Measurements from ENCODE around the gene CEP68.
A peak's percentile ranks its signal among the peaks of the same experiment; 100 is the strongest.
"Not testable (repeated sequence)": the region's sequence is repeated elsewhere in the genome, so short reads cannot be mapped to it uniquely, and the experiment has no call there.

CEP68 gene, protein sequence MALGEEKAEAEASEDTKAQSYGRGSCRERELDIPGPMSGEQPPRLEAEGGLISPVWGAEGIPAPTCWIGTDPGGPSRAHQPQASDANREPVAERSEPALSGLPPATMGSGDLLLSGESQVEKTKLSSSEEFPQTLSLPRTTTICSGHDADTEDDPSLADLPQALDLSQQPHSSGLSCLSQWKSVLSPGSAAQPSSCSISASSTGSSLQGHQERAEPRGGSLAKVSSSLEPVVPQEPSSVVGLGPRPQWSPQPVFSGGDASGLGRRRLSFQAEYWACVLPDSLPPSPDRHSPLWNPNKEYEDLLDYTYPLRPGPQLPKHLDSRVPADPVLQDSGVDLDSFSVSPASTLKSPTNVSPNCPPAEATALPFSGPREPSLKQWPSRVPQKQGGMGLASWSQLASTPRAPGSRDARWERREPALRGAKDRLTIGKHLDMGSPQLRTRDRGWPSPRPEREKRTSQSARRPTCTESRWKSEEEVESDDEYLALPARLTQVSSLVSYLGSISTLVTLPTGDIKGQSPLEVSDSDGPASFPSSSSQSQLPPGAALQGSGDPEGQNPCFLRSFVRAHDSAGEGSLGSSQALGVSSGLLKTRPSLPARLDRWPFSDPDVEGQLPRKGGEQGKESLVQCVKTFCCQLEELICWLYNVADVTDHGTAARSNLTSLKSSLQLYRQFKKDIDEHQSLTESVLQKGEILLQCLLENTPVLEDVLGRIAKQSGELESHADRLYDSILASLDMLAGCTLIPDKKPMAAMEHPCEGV

GRCh38 chr2:65056215-65057053 is at the start of gene CEP68:
CEP68 (plus strand) TSS chr2:65056416; CDS start chr2:65069445, 13,029 bp downstream.
- peak; percentile 94 for DNase-seq

- DNase-seq = no peak
Measured at GRCh38 chr2:65013776-65014175, 42.4 kb upstream of the CEP68 start.

GRCh38 chr2:65015731-65016130 is 40.5 kb upstream of the CEP68 start:
- DNase-seq = no peak

- DNase-seq = no peak
Measured at GRCh38 chr2:65016789-65017188, 39.4 kb upstream of the CEP68 start.

- no peak for DNase-seq
Measured at GRCh38 chr2:65017335-65017734, 38.9 kb upstream of the CEP68 start.

DNA sequence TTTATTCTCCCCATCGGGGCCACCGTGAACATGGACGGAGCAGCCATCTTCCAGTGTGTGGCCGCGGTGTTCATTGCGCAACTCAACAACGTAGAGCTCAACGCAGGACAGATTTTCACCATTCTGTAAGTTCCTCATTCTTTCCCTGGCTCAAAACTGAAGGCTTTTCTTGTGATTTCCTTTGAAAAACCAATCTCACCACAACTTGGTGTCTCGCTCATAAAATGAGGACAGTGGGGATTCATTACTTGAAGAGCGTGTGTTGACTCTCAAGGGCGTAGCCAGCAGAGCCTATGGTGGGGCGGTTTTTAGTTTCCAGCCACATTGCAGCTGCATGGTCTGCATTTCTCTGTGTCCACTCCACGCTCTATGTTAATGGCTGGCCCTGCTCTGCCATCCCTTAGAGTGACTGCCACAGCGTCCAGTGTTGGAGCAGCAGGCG is 38.1 kb upstream of the CEP68 start:
- DNase-seq = no peak

- no peak for DNase-seq
Measured at GRCh38 chr2:65019010-65019409, 37.2 kb upstream of the CEP68 start.

DNA sequence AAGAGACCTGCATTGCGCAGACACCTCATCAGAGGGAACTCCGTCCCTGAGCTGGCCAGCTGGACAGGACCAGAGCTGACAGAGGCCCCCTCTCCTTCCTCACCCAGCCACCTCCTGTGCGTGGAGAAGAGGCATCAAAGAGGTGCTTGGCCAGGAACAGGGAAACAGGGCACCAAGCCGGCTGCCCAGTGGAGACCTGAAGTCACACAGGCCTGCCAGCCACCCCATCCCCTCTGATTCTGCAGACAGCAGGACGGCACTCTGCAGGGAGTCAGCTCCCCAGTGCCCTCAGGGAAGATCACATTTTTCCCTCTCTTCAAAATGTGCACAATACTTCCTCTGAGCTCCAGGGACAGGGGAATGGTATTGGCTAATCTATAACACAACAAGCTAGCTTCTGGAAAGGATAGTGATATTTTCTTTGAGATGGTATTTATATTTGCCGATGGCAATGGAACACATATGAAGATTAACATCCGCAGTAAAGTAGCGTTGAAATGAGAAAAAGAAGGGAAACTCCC is 36.5 kb upstream of the CEP68 start:
- no peak for DNase-seq

DNA sequence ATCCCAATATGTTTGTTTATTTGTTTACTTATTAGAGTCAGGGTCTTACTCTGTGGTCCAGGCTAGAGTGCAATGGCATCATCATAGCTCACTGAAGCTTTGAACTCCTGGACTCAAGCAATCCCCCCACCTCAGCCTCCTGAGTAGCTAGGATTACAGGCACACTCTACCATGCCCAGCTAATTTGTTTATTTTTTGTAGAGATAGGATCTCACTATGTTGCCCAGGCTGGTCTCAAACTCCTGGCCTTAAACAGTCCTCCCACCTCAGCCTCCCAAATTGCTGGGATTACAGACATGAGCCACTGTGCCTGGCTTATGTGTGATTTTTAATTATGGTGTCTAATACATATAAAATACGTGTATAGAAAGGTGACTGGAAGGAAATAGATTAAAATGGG is 36.0 kb upstream of the CEP68 start:
- DNase-seq = not testable (repeated sequence)

DNA sequence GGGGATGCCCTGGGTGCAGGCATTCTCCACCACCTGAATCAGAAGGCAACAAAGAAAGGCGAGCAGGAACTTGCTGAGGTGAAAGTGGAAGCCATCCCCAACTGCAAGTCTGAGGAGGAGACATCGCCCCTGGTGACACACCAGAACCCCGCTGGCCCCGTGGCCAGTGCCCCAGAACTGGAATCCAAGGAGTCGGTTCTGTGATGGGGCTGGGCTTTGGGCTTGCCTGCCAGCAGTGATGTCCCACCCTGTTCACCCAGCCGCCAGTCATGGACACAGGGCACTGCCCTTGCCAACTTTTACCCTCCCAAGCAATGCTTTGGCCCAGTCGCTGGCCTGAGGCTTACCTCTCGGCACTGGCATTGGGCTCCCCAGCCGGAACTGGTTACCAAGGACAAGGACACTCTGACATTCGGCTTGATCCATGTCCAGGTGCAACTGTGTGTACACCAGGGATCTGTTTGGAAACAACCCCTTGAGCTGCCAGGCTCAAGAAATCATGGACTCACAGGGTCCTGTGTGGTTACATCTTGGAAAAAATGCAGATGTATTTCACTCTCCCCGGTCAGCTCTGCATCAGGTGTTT is 35.2 kb upstream of the CEP68 start:
- no peak for DNase-seq

DNA sequence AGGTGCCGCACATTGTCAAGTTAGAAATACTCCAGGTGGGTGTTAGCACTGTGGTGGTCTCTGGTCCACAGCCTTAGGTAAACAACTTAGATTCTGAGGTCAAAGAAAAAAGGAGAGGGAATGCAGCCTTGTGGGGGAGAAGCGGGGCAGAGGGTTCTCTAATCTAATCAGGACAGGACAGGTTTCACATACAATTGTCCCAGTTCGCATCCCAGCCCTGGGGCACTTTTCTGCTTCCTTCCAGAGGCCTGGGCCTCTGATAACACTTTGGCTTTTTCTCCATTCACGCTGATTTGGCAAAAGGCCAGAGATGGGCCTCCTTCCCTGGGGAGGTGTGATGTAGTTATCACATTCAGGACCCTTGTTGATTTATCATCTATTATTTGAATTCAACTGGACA is 34.5 kb upstream of the CEP68 start:
- no peak for DNase-seq

DNA sequence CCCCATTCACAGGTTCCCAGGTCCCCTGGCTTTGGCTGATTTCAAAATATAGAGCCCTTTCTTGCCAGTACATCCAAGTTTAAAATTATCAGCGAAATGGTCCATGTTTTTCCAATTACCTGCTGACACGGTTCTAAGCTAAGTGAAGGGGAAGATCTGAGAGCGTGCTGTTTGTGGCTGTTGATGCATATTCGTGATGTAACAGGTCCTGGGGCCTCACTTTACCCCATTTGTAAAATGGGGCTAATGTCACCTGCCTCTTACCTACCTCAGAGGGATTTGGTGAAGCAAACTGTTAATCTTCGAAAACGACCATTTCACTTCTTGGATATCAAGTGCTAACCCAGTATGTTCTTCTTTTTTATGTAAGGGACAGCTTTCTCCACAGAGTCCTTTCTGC is 34.0 kb upstream of the CEP68 start:
- no peak for DNase-seq

- no peak for DNase-seq
Measured at GRCh38 chr2:65023742-65024141, 32.5 kb upstream of the CEP68 start.

DNA sequence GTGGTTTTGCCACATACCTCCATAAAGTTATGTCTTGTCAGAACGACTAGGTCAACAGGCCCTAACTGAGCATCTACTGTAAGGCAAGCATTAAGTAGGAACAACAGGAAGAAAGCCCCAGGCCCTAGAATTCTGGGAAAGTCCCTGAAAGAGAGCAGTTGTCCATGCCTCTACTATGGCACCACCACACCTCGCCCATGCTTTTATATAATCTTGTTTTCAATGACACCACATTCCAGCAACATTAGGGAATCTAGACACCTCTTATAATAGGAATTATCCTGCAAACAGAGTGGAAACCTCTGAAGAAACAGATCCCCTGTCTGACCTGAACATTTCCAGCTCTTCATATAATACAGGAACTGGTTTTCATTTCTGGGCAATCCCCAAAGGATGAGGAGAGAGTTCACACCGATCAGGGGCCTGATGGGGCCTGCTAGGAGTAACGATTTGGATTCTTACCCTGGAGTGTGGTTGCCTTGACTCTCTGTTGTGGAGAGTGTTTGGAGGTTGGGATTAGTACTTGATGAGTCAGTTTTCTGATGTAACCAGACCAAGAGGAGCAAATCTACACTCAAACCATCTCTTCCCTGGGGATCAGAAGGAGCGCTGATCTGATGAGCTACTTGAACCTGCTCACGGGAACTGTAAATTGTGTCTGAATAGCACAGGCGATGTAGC is 31.9 kb upstream of the CEP68 start:
- DNase-seq = no peak

DNA sequence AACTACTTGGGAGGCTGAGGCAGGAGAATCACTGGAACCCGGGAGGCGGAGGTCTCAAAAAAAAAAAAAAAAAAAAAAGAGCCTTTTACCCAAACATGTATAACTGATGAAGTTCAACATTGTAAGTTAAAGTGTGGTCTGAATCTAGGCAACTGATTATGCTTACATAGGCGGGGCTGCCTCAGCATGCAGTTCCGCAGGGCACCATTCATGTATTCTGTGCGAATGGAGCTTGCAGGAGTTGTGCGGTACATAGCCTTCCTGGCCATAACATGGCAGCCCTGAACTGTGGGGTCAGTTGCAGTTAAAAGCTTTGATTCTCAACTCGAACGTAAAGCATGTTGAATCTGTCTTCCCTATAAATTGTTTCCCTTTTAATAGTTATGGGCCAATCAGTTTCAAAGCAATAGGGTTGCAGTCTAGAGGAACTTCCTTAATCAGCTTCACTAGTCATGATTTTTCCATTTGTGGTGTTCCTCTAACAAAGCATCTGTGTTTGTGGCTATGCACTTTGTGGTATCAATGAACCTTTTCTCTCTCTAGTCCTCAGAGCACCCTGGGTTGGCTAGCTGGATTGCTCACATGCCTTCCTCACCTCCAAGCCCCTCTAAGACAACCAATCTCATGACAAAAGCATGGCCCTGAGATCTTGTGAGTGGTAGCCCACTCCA is 30.6 kb upstream of the CEP68 start:
- no peak for DNase-seq

- no peak for DNase-seq
Measured at GRCh38 chr2:65026154-65026553, 30.1 kb upstream of the CEP68 start.

- DNase-seq = no peak
Measured at GRCh38 chr2:65026704-65027464, 29.3 kb upstream of the CEP68 start.

DNA sequence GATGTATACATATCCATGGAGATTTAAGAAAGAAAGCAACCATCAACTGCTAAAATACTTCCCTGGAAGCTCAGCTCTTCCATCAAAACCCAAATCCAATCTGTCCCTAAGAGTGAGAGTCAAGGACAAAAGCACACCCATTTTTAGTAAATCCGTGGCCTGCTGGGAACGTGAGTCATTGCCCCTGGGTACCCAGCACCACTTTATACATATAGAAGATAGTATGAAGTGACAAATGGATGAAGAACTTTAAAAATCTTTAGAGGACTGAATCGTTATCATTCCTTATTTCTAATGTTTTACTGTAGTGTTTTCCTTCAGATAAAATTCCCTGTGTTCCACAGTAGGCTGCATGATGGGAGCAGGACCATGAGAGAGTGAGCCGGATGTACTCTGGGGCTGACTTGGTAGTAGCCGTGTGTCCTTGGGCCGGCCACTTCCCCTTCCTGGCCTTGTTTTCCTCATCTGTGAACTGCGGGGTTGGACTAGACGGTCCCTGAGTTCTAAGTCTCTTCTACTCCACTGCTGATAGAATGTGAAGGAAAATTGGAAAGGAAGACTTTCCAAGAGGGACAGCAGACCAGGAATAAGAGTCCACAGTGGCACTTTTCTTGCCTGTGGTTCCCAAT is 28.5 kb upstream of the CEP68 start:
- no peak for DNase-seq

DNA sequence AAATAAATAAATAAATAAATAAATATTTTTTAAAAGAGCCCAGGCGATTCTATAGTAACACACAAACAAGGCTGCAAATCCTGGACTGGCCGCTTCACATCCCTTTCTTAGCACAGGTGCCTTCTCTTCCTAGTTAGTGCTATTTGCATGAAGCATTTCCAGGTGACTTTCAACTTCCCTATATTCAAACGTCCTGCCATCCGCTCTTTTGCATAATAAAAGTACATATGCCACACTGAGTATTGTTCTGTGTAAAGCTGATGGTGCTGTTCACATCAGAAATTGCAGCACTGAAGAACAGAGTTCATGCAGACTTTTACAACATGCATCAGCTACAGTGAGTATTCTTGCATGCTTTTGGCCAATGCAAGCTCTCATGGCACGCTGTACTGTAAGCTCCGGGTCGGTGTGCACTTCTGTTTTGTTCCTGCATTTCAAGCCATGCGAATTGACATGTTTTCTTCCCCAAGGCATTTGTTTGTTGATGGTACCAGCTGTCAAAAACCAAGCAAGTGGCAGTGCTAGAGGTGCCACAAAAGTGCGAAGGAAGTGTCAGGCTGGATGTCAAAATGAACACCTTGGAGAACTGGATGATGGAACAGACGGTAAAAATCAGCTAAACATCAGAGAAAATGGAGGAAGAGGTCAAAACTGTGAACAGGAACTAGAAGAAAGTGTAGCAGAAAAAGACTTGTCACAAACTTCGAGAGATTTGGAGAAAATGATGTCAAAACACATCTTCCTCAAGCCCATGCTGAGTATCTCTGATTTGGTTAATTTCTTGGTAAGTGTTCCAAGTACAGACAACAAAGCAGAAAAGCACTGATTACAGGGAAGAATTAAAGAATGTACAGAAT is 25.5 kb upstream of the CEP68 start:
- no peak for DNase-seq
